Renal cortex interstitium (tissue), 11 donors: ENCODE data around the gene SLC16A2. TPM values are rescaled to one million over a fixed set of nuclear protein-coding genes. Genes with fewer than 3 reads are reported as not detected.

Experiments
- DNase-seq, 11 donors: peaks; one replicate each; pipeline ENCODE4 v3.0.0-alpha.2; 2013; ENCODE audit warnings: low read depth in 9 of 11, low spot score in 4 of 11; ENCODE audit errors: extremely low read depth in 1 of 11
- polyA plus RNA-seq, 3 donors: library from polyadenylated mRNA; unstranded; fragments of 120-200 nt; gene quantifications; one replicate each; pipeline ENCODE4 v1.2.1, GENCODE V29; 2013; ENCODE audit not compliant: insufficient read length in 3 of 3

SLC16A2 gene
- polyA plus RNA-seq, 3 donors, result 27.4 to 33.0 (median 28.8) TPM

DNA sequence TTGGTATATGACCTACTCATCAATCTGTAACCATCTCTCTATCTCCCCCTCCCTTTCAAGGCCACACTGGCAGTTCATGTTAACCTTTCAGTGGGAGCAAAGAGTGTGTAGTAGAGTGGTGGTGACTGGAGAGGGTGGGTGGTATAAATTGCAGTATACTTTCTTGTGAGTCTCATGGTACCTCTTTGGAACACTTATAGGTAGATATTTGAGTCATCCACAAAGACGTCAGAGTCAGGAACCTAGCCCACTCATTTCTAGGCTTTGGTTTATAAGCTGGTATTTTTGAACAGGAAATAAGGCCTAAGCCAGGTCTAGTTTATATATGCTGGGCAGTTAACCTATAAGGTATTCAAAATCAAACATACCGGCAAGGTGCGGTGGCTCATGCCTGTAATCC, 156.8 kb downstream of the SLC16A2 start:
- DNase-seq, result no peak

DNA sequence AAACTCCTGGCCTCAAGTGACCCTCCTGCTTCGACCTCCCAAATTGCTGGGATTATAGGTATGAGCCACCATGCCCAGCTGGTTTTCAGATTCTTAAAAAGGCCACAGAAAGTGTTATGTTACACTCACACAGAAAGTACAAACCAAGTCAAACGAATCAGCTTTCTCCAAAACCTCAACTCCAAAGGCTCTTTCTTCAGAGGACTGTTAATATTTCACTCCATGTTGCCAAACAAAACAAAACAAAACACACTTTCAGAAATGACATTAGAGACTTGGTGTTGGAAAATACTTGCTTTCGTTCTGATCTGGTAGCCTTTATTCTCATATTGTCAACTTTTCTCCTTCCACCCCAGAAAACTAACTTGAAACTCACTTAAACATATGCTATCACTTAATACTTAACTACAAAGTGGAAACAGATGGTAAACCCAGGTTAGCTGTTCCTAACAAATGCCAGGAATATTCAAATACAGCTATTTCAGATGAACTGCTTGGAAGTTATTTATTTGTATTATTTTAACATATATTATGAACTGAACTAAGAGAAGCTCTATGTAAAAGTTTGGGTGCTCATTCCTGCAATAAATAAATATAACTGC, 158.4 kb downstream of the SLC16A2 start:
- no peak for DNase-seq

Other genes with a start within 250 kb of the SLC16A2 start
- not detected for gene ZCCHC13, start 117.3 kb upstream of the SLC16A2 start, polyA plus RNA-seq
- 10 to 100 TPM; 29.8 to 34.3 (median 33.8) TPM for gene RLIM, start 193.1 kb downstream of the SLC16A2 start, polyA plus RNA-seq